ENCODE data around the gene POLR2J3. TPM values are rescaled to one million over a fixed set of nuclear protein-coding genes. Genes with fewer than 3 reads are reported as not detected.
"Not testable (repeated sequence)": the region's sequence is repeated elsewhere in the genome, so short reads cannot be mapped to it uniquely, and the experiment has no call there.

POLR2J3 gene
- total and polyA plus RNA-seq, 2 experiments from 2014 or later, result 6.4 to 53.8 TPM

DNA sequence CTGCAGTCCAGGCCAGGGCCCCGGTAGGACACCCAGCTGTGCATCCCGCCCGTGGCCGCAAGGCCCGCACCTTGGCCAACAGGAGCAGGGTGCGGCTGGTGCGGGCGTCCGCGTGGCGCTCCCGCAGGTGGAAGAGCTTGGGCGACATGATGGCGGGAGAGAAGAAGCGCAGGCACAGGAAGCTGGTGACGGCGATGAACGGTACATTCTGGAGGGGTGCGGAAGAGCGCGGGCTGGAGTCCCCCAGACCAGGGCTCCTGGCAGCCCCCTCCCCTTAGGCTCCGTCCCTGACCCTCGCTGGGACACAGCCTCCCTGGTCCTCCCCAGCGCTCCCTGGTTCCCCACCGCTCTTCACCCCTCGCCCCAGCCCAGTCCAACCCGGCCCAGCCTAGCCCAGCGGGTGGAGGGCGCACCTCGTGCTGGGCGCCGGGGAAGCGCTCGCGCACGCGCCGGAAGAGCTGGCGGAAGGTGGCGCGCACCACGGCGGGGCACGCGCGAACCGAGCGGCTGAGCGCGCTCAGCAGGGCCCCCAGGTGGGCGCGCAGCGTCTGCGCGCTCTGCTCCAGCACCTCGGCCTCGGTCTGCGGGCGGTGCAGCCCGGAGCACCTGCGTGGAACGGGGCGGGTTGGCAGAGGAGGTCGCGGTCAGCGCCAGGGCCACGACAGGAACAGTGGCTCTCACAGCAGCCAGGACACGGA, 21.4 kb upstream of the POLR2J3 start:
- not testable (repeated sequence) for H3K9me3 ChIP-seq (ENCODE audit: low read depth); H3K9me2 ChIP-seq (replicated peaks; ENCODE audit: insufficient read depth); H3K4me3 ChIP-seq; H3K36me3 ChIP-seq (replicated peaks; ENCODE audit: insufficient read depth, low read depth); H3K4me1 ChIP-seq (ENCODE audit: insufficient read depth); H3K4me2 ChIP-seq; H3K27me3 ChIP-seq; H3K27ac ChIP-seq; H4K20me1 ChIP-seq (ENCODE audit: insufficient read depth, poor library complexity, severe bottlenecking); DNase-seq (ENCODE audit: low spot score); H3K79me2 ChIP-seq; H2AFZ ChIP-seq
- no CpG with 5 or more reads among the region's 68 CpGs for WGBS (ENCODE audit: low lambda C conversion rate, missing lambda C conversion rate)

DNA sequence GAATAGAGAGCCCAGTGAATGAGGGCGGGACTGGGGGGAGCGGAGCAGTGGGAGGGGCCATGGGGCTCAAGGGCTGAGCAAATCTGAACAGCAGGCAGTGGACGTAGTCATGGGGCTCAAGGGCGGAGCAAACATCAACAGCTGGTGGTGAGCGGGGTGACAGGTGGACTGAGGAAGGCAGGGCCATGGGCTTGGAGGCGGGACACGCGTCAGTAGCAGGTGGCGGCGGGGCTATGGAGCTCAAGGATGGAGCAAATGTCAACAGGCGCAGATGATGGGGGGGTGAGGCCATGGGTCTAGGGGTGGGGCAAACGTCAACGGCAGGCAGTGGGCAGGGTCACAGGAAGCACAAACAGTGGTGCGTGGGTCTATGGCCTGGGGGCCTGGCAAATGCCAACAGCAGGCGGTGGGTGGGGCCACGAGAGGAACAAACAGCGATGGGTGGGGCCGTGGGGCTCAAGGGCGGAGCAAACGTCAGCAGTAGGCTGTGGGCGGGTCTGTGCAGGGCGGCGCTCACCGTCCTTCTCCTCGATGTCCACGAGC, 20.2 kb upstream of the POLR2J3 start:
- not testable (repeated sequence) for H3K36me3 ChIP-seq (replicated peaks; ENCODE audit: insufficient read depth, low read depth); H3K4me1 ChIP-seq (ENCODE audit: insufficient read depth)

DNA sequence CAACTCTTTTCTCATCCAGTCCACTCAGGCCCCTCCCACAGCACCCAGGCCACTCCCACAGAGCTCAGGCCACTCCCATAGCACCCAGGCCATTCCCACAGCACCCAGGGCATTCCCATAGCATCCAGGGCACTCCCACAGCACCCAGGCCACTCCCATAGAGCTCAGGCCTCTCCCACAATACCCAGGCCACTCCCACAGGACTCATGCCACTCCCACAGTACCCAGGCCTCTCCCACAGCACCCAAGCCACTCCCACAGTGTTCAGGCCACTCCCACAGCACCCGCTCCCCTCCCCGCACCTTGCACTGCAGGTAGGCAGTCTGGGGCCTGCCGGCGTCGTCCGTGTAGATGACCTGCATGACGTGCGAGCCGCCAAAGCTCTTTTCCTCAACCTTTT, 17.5 kb upstream of the POLR2J3 start:
- H3K4me1 ChIP-seq (ENCODE audit: insufficient read depth); H4K20me1 ChIP-seq (ENCODE audit: insufficient read depth, poor library complexity, severe bottlenecking); H2AFZ ChIP-seq; H3K4me2 ChIP-seq; H3K36me3 ChIP-seq (replicated peaks; ENCODE audit: insufficient read depth, low read depth); H3K27ac ChIP-seq; H3K79me2 ChIP-seq; H3K9me2 ChIP-seq (replicated peaks; ENCODE audit: insufficient read depth); DNase-seq (ENCODE audit: low spot score); H3K27me3 ChIP-seq; H3K4me3 ChIP-seq; H3K9me3 ChIP-seq (ENCODE audit: low read depth): not testable (repeated sequence)
- WGBS (ENCODE audit: low lambda C conversion rate, missing lambda C conversion rate), result no CpG with 5 or more reads among the region's 9 CpGs

More for the DNA sequence above, 20.2 kb upstream of the POLR2J3 start:
- not testable (repeated sequence) for H3K4me2 ChIP-seq; H3K79me2 ChIP-seq; H3K9me2 ChIP-seq (replicated peaks; ENCODE audit: insufficient read depth); H2AFZ ChIP-seq; H4K20me1 ChIP-seq (ENCODE audit: insufficient read depth, poor library complexity, severe bottlenecking); H3K27me3 ChIP-seq; H3K4me3 ChIP-seq; H3K9me3 ChIP-seq (ENCODE audit: low read depth); H3K27ac ChIP-seq; DNase-seq (ENCODE audit: low spot score)
- 28% methylated on average over 9 of the region's 26 CpGs for WGBS (ENCODE audit: low lambda C conversion rate, missing lambda C conversion rate)

DNA sequence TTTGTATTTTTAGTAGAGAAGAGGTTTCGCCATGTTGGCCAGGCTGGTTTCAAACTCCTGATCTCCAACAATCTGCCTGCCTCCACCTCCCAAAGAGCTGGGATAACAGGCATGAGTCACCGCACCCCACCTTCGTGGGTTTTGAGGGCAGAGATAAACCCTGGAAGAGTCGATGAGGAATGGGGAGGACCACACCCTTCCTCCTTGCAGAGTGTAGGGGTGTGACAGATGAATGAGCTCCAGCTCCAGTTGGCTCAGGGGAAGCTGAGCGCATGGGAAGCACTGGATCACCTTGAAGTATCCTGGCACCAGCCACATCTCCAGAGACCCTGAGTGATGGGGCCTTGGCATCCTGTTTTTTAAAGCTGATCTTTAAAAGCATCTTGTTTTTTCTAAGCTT, 11.1 kb upstream of the POLR2J3 start:
- WGBS (ENCODE audit: low lambda C conversion rate, missing lambda C conversion rate), result no CpG with 5 or more reads among the region's 5 CpGs
- DNase-seq (ENCODE audit: low spot score), result not testable (repeated sequence)

DNA sequence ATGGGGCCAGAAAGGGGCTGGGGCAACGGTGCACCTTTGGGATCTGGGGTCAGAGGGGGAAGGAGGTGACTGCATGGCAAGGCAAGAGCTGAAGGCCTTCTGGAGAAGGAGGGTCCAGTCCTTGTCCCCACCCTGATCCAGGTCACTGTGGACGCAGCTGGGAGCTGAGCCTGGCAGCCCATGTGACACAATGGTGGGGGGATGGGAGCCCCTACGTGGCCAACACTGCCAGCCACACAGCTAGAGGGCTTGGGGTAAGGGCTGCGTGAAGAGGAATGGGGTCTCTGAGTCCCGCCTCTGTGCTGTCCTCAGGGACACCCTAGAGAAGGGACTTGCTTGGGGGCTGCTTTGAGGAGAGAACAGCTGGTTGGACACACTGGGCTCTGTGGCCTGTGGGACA, 9.3 kb upstream of the POLR2J3 start:
- H3K4me3 ChIP-seq; H3K27ac ChIP-seq; H2AFZ ChIP-seq; DNase-seq (ENCODE audit: low spot score); H3K36me3 ChIP-seq (replicated peaks; ENCODE audit: insufficient read depth, low read depth); H3K9me3 ChIP-seq (ENCODE audit: low read depth); H3K27me3 ChIP-seq; H4K20me1 ChIP-seq (ENCODE audit: insufficient read depth, poor library complexity, severe bottlenecking); H3K9me2 ChIP-seq (replicated peaks; ENCODE audit: insufficient read depth); H3K79me2 ChIP-seq; H3K4me2 ChIP-seq; H3K4me1 ChIP-seq (ENCODE audit: insufficient read depth): not testable (repeated sequence)
- no CpG with 5 or more reads among the region's 5 CpGs for WGBS (ENCODE audit: low lambda C conversion rate, missing lambda C conversion rate)

More for the DNA sequence above, 11.1 kb upstream of the POLR2J3 start:
- not testable (repeated sequence) for H3K4me2 ChIP-seq; H3K9me3 ChIP-seq (ENCODE audit: low read depth); H3K79me2 ChIP-seq; H3K27ac ChIP-seq; H2AFZ ChIP-seq; H3K27me3 ChIP-seq; H3K9me2 ChIP-seq (replicated peaks; ENCODE audit: insufficient read depth); H3K4me3 ChIP-seq; H4K20me1 ChIP-seq (ENCODE audit: insufficient read depth, poor library complexity, severe bottlenecking); H3K36me3 ChIP-seq (replicated peaks; ENCODE audit: insufficient read depth, low read depth); H3K4me1 ChIP-seq (ENCODE audit: insufficient read depth)

GRCh38 chr7:102578486-102578885, 6.1 kb upstream of the POLR2J3 start:
- WGBS (ENCODE audit: low lambda C conversion rate, missing lambda C conversion rate), result 79% methylated on average over 5 of the region's 5 CpGs
- not testable (repeated sequence) for H3K9me3 ChIP-seq (ENCODE audit: low read depth); H3K27me3 ChIP-seq; H2AFZ ChIP-seq; H3K9me2 ChIP-seq (replicated peaks; ENCODE audit: insufficient read depth); H3K4me3 ChIP-seq; H3K36me3 ChIP-seq (replicated peaks; ENCODE audit: insufficient read depth, low read depth); DNase-seq (ENCODE audit: low spot score); H3K27ac ChIP-seq; H3K4me2 ChIP-seq; H4K20me1 ChIP-seq (ENCODE audit: insufficient read depth, poor library complexity, severe bottlenecking); H3K79me2 ChIP-seq; H3K4me1 ChIP-seq (ENCODE audit: insufficient read depth)

DNA sequence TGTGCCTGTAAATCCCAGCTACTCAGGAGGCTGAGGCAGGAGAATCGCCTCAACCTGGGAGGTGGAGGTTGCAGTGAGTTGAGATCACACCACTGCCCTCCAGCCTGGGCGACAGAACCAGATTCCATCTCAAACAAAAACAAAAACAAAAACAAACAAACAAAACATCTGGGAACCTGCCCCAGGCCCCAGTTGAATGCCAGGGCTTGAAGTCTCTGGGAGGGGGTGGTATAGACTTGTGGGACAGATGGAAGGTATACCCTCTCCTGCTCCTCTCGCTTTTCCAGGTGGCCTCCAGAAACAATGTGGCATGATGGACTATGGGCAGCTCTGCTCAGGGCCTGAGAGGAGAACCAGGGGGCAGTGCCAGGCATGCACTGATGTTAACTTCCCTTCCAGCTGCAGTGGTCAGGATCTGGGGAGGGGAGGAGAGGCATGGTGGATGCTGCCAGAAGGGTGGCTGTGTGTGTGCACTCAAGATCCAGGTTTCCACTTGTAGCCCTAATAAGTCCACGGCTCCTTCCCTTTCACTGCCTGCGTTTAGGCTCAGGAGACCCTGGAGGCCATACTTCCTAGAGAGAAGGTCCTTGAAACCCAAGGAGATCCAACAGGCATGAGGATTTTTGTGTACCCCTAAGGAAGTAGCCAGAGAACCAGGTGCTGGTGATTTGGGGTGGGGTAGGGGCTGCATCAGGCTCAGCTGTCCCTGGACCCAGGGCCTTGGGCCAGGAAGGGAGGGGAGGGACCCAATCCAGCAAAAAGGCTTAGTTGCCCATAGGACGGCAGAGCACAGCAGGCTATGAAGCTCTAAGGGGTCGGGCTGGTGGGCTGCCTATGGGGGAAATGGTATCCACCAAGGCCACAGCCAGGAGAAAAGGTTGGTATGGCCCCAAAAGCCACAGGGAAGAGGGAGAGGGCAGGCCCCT, 5.2 kb upstream of the POLR2J3 start:
- not testable (repeated sequence) for H3K27ac ChIP-seq; H3K79me2 ChIP-seq; H3K27me3 ChIP-seq; H3K4me3 ChIP-seq; H3K36me3 ChIP-seq (replicated peaks; ENCODE audit: insufficient read depth, low read depth); H3K4me2 ChIP-seq; H2AFZ ChIP-seq; H4K20me1 ChIP-seq (ENCODE audit: insufficient read depth, poor library complexity, severe bottlenecking); H3K4me1 ChIP-seq (ENCODE audit: insufficient read depth); DNase-seq (ENCODE audit: low spot score); H3K9me3 ChIP-seq (ENCODE audit: low read depth); H3K9me2 ChIP-seq (replicated peaks; ENCODE audit: insufficient read depth)
- WGBS (ENCODE audit: low lambda C conversion rate, missing lambda C conversion rate), result 84% methylated on average over 7 of the region's 7 CpGs

DNA sequence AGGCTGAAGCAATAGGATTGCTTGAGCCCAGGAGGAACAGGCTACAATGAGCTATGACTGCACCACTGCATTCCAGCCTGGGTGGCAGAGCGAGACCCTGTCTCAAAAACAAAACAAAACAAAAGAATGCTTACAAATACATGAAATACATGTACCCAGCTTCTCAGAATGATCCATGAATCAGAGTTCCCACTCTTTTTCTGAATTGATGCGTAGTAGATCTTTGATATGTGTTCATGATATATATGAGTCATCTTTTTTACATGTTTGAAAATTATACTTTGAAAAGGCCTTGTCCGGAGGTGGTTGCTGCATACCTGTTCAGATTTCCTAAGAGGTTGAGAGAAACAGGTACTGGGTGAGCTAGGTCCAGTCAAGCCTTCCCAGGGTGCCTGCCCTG, 4.0 kb upstream of the POLR2J3 start:
- not testable (repeated sequence) for H3K27me3 ChIP-seq; DNase-seq (ENCODE audit: low spot score); H3K4me1 ChIP-seq (ENCODE audit: insufficient read depth); H2AFZ ChIP-seq; H3K79me2 ChIP-seq; H3K4me2 ChIP-seq; H3K9me2 ChIP-seq (replicated peaks; ENCODE audit: insufficient read depth); H4K20me1 ChIP-seq (ENCODE audit: insufficient read depth, poor library complexity, severe bottlenecking); H3K27ac ChIP-seq; H3K36me3 ChIP-seq (replicated peaks; ENCODE audit: insufficient read depth, low read depth); H3K9me3 ChIP-seq (ENCODE audit: low read depth); H3K4me3 ChIP-seq
- WGBS (ENCODE audit: low lambda C conversion rate, missing lambda C conversion rate), result no CpG with 5 or more reads among the region's 3 CpGs
